CD14-positive monocyte (primary cell): ENCODE results near the gene KNDC1. TPM values are rescaled to one million over a fixed set of nuclear protein-coding genes. Genes with fewer than 3 reads are reported as not detected.

ENCODE experiments used
- DNase-seq, 3 donors: peaks; one replicate each; pipeline ENCODE4 v3.0.0-alpha.2; 2011 to 2022
- H2AFZ ChIP-seq: 2 replicates; pipeline ENCODE4 v1.6.0; 2012; ENCODE audit warnings: mild to moderate bottlenecking, low read depth, low read length, inconsistent platforms; ENCODE audit not compliant: insufficient read depth, poor library complexity, severe bottlenecking
- H3K27ac ChIP-seq, 2 donors: 1 replicate in 1 of 2; 2 replicates in 1 of 2; pipeline ENCODE4 v1.5.1; 2012 to 2013; ENCODE audit warnings: low read length in 2 of 2, control low read depth in 1 of 2, inconsistent platforms in 1 of 2, low read depth in 1 of 2, mild to moderate bottlenecking in 1 of 2
- H3K27me3 ChIP-seq, 2 donors: one replicate each; pipeline versions ENCODE4 v1.6.0 to v1.6.1; 2011 to 2013; ENCODE audit warnings: low read length in 2 of 2; ENCODE audit not compliant: control insufficient read depth in 2 of 2, insufficient read depth in 2 of 2
- H3K36me3 ChIP-seq, 2 donors: replicated peaks in 1 of 2; 1 replicate in 1 of 2; 2 replicates in 1 of 2; pipeline versions ENCODE4 v1.5.1 to v1.6.1; 2012 to 2013; ENCODE audit warnings: low read length in 2 of 2, control low read depth in 1 of 2, inconsistent platforms in 1 of 2, mild to moderate bottlenecking in 1 of 2; ENCODE audit not compliant: insufficient read depth in 2 of 2, control insufficient read depth in 1 of 2
- H3K4me1 ChIP-seq, 2 donors: 1 replicate in 1 of 2; 2 replicates in 1 of 2; pipeline versions ENCODE4 v1.5.1 to v1.6.1; 2012 to 2013; ENCODE audit warnings: low read length in 2 of 2, control low read depth in 1 of 2, inconsistent platforms in 1 of 2, mild to moderate bottlenecking in 1 of 2, moderate library complexity in 1 of 2; ENCODE audit not compliant: insufficient read depth in 2 of 2, control insufficient read depth in 1 of 2
- H3K4me2 ChIP-seq: replicated peaks from 2 replicates; pipeline ENCODE3; 2012; ENCODE audit warnings: low read length, moderate library complexity, mild to moderate bottlenecking; ENCODE audit not compliant: poor library complexity, severe bottlenecking; ENCODE audit errors: extremely low read depth
- H3K4me3 ChIP-seq, 3 experiments: fragments of 200-600 bp in 1 of 3; sonication (generic) in 1 of 3; replicated peaks in 1 of 3; 1 replicate in 2 of 3; 2 replicates in 1 of 3; pipeline ENCODE4 v1.5.1; 2011 to 2013; ENCODE audit warnings: low read length in 3 of 3, mild to moderate bottlenecking in 3 of 3, control low read depth in 2 of 3, low read depth in 2 of 3, inconsistent platforms in 1 of 3, moderate library complexity in 1 of 3
- H3K79me2 ChIP-seq: 2 replicates; pipeline ENCODE4 v1.6.0; 2012; ENCODE audit warnings: mild to moderate bottlenecking, control low read depth, inconsistent platforms, low read length, moderate library complexity; ENCODE audit not compliant: insufficient read depth
- H3K9ac ChIP-seq: 2 replicates; pipeline ENCODE4 v1.6.0; 2017; ENCODE audit warnings: low read length, mild to moderate bottlenecking; ENCODE audit not compliant: insufficient read depth, poor library complexity, severe bottlenecking
- H3K9me3 ChIP-seq, 2 donors: replicated peaks in 1 of 2; 1 replicate in 1 of 2; 2 replicates in 1 of 2; pipeline versions ENCODE4 v1.5.1 to v1.6.1; 2012 to 2013; ENCODE audit warnings: low read length in 2 of 2, control low read depth in 1 of 2; ENCODE audit not compliant: control insufficient read depth in 1 of 2, insufficient read depth in 1 of 2
- H4K20me1 ChIP-seq: 2 replicates; pipeline ENCODE4 v1.6.0; 2012; ENCODE audit warnings: mild to moderate bottlenecking, low read length, control low read depth, moderate library complexity; ENCODE audit not compliant: insufficient read depth
- H3K27ac Mint-ChIP-seq, 7 donors: one replicate each; pipeline ENCODE4 v1.8.0; 2020; ENCODE audit warnings: mild to moderate bottlenecking in 7 of 7, mixed read lengths in 7 of 7, moderate library complexity in 6 of 7, inconsistent platforms in 2 of 7
- H3K27me3 Mint-ChIP-seq, 3 donors: one replicate each; pipeline ENCODE4 v1.8.0; 2021 to 2022; ENCODE audit warnings: low read depth in 3 of 3, mild to moderate bottlenecking in 3 of 3, mixed read lengths in 3 of 3, moderate library complexity in 3 of 3, inconsistent platforms in 1 of 3
- H3K36me3 Mint-ChIP-seq, 2 donors: one replicate each; pipeline ENCODE4 v1.8.0; 2020; ENCODE audit warnings: mixed read lengths in 2 of 2, inconsistent platforms in 1 of 2, mild to moderate bottlenecking in 1 of 2
- H3K4me1 Mint-ChIP-seq: one replicate; pipeline ENCODE4 v1.8.0; 2020; ENCODE audit warnings: mild to moderate bottlenecking, mixed read lengths
- H3K4me3 Mint-ChIP-seq, 2 donors: one replicate each; pipeline ENCODE4 v1.8.0; 2020; ENCODE audit warnings: mild to moderate bottlenecking in 2 of 2, mixed read lengths in 2 of 2, moderate library complexity in 1 of 2
- H3K9me3 Mint-ChIP-seq, 7 donors: one replicate each; pipeline ENCODE4 v1.8.0; 2020 to 2022; ENCODE audit warnings: mixed read lengths in 7 of 7, mild to moderate bottlenecking in 6 of 7, moderate library complexity in 6 of 7, inconsistent platforms in 2 of 7
- CTCF ChIP-seq: fragments of 200-600 bp; IDR thresholded peaks from one replicate; pipeline ENCODE4 v1.8.0; 2022; ENCODE audit warnings: antibody characterized with exemption, mild to moderate bottlenecking
- WGBS: methylation state at CpG from one replicate; pipeline ENCODE4 v1.1.5; 2013; ENCODE audit warnings: missing lambda C conversion rate; ENCODE audit not compliant: insufficient coverage; 5-methylcytosine and 5-hydroxymethylcytosine counted together
- intact Hi-C, 2 donors: fragments of 100-400 bp; cut with micrococcal nuclease; formaldehyde crosslinking; loops; one replicate each; pipeline versions ENCODE4 v1.15.0 to v1.15.1; 2023
- polyA plus RNA-seq, 3 donors: library from polyadenylated mRNA; depleted of rRNA in 1 of 3; unstranded in 2 of 3; stranded (reverse) in 1 of 3; fragments of 300-500 nt in 2 of 3; fragments of >200 nt in 1 of 3; fragmentation: Illumina TruSeq in 2 of 3; gene quantifications; 1 replicate in 2 of 3; 2 replicates in 1 of 3; pipeline ENCODE4 v1.2.3, GENCODE V29; 2012 to 2021

KNDC1 gene
- polyA plus RNA-seq, 3 donors: 0.22 to 0.80 TPM; not detected in 1

DNA sequence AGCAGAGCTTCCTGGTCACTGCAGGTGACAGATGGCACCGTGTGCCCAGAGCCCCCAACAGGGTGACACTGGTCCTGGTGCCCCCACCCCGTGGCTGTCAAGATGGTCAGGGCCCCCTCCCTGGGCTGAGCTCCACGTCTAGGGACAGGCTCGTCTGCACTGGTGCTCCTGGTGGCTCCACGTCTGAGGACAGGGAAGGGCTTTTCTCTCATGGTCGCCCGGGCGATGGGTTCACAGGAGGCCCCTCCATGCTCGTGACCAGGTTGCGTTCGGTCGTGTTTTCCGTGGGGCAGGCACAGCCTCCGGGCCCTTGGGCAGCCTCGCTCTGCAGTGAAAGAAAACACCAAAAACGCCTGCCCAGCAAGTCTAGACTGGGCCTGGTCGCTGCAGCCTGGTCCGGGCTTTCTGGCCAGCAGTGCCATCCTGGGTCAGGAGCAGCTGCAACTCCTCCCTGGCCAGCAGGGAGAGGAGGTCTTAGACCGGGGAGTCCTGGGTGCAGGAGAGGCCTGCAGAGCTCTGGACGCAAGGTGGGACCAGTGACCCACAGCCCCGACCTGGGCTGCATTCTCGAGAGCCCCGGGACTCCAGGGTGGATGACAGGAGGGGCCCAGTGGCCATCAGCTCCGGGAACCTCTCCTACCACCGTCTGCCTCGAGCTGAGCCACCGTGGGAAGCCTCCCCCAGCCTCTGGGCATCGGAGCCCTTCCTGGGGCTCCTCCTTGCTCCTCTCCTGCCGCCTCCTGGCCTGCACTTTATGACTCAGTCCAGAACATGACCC is 42.1 kb downstream of the KNDC1 start:
- Histone ChIP-seq H3K9ac (no peak overlapping the region), H3K4me1 (no peaks in the 10 kb centered on the region), H3K27ac (no peak overlapping the region), H3K4me2 (no peak overlapping the region), H2AFZ (no peak overlapping the region), H3K79me2 (no peaks in the 10 kb centered on the region), H3K27me3 (no peaks in the 10 kb centered on the region), H3K9me3 (no peaks in the 10 kb centered on the region), H3K36me3 (no peaks in the 10 kb centered on the region), H3K4me3 (no peak overlapping the region), H4K20me1 (no peaks in the 10 kb centered on the region)
- whole genome bisulfite sequencing: 84% methylated on average over 26 of the region's 29 CpGs
- no peak for DNase-seq
- no peak for TF ChIP-seq CTCF
- peaks cover 0 to 3% (median 2%) of the 10 kb centered on the region in 3 donors for H3K27me3 Mint-ChIP-seq
- H3K36me3 Mint-ChIP-seq: no peaks in the 10 kb centered on the region
- H3K4me1 Mint-ChIP-seq: no peaks in the 10 kb centered on the region
- H3K27ac Mint-ChIP-seq: no peak overlapping the region
- no peak overlapping the region for H3K4me3 Mint-ChIP-seq
- no peaks in the 10 kb centered on the region for H3K9me3 Mint-ChIP-seq
- intact Hi-C loops: no loop called here

- Histone ChIP-seq H3K79me2 (no peaks in the 10 kb centered on the region), H3K36me3 (no peaks in the 10 kb centered on the region), H3K4me3 (no peak overlapping the region), H3K4me1 (no peaks in the 10 kb centered on the region), H3K27me3 (no peaks in the 10 kb centered on the region), H3K4me2 (no peak overlapping the region), H3K9ac (no peak overlapping the region), H2AFZ (no peak overlapping the region), H4K20me1 (no peaks in the 10 kb centered on the region), H3K9me3 (no peaks in the 10 kb centered on the region), H3K27ac (no peak overlapping the region)
- no peak for TF ChIP-seq CTCF
- H3K36me3 Mint-ChIP-seq: no peaks in the 10 kb centered on the region
- no peak for DNase-seq
- no peaks in the 10 kb centered on the region for H3K9me3 Mint-ChIP-seq
- no peaks in the 10 kb centered on the region for H3K4me1 Mint-ChIP-seq
- no peak overlapping the region for H3K4me3 Mint-ChIP-seq
- H3K27ac Mint-ChIP-seq: no peak overlapping the region
- WGBS: 85% methylated on average over 48 of the region's 62 CpGs
- intact Hi-C loops: no loop called here
- peaks cover 0 to 3% (median 2%) of the 10 kb centered on the region in 3 donors for H3K27me3 Mint-ChIP-seq
These were observed 43.0 kb downstream of the KNDC1 start for GRCh38 chr10:133202778-133203651.
